Eye (tissue), 1 donor: ENCODE results near the gene PPP6R2.
"Not testable (repeated sequence)": the region's sequence is repeated elsewhere in the genome, so short reads cannot be mapped to it uniquely, and the experiment has no call there.

Experiments
- DNase-seq: peaks from one replicate; pipeline ENCODE4 v3.0.0-alpha.2; 2015

Gene PPP6R2

GRCh38 chr22:50346470-50346869 lies 3.3 kb downstream of the PPP6R2 start:
- no peak for DNase-seq

DNA sequence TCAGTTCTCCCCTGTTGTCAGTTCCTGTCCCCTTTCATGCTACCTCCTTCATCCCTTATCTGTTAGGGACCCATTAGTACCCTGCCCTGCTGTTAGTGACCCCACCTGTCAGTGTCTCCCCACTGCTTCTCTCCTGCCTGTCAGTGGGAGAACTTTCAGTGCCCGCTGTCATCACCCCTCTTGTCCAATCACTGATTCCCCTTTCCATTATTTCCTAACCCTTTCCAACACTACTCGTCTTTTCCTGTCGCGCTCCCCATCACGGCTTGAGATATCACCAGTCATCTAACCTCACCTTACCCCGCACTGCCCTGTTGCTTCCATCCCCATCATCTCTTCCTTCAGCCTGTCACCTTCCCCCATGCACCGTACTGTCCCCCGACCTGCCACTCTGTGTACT lies 4.0 kb downstream of the PPP6R2 start:
- no peak for DNase-seq

DNA sequence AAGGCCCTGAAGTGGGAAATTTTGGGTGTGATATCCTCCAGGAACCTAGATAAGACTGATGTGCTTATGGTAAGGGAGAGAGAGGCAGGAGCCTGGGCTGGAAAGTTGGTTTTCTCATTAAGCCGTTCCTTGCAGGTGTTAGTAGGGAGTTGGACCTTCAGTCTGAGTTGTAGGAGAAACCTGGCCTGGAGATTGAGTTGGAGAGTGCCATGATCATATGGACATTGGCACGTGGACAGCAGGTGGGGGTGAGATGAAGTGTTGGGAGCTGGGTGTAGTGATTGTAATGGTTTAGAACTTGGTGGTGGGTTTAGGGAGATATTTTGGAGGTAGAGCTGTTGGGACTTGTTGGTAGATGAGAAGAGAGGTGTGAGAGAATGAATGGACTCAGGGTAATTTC lies 4.9 kb downstream of the PPP6R2 start:
- no peak for DNase-seq

GRCh38 chr22:50356186-50356585 lies 13.1 kb downstream of the PPP6R2 start:
- no peak for DNase-seq

- no peak for DNase-seq
Observed at GRCh38 chr22:50357222-50357621, 14.1 kb downstream of the PPP6R2 start.

- no peak for DNase-seq
Observed at GRCh38 chr22:50357756-50358155, 14.6 kb downstream of the PPP6R2 start.

- DNase-seq, result no peak
Observed at GRCh38 chr22:50360578-50360977, 17.5 kb downstream of the PPP6R2 start.

DNA sequence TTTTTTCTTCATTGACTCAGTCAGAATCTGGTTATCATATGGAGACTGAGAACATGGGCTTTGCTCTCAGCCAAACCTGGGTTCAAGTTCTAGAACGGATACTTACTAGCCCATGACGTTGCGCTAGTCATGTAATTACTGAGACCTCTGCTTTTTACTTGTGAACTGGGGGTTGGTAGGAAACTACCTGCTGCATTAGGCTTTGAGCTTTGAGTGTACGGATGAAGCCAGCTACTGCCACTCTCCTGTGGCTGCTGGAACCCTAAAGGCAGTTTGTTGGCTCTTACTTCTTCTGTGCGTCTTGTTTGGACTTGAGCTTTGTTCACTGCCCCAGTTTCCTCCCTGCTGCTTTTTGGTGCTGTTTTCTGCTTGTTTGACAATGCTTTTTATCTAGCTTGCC lies 18.1 kb downstream of the PPP6R2 start:
- DNase-seq, result no peak

GRCh38 chr22:50361688-50362087 lies 18.6 kb downstream of the PPP6R2 start:
- DNase-seq, result no peak

DNA sequence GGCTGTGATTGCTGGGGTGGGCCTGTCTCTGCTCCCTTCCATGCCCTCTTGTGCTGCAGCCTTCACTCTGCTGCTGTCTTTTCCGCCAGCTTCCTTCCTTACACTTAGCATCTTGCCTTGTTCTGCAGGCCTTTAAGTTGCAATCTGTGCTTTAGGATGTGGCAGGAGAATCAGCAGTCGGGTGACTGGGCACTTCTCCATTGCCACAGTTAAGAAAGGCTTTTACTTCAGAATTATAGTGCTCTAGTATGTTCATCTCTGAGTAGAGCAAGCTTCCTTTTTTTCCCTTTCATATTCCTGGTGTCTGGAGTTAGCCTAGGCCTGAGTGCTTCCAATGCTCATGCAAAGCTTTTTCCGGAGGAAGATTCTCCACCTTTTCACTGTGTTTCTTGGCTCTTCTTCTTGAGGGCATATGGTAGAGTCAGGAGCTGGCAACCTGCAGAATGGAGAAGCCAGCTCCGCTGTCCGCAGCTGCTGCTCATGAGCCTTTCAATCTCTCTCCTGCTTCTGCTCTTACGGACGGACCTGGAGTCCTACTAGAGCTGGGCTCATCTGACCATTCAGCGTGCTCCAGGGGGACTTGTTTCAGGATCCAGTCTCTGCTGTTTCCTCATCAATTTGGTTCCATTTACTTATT lies 20.2 kb downstream of the PPP6R2 start:
- DNase-seq, result no peak

GRCh38 chr22:50363803-50364194 lies 20.7 kb downstream of the PPP6R2 start:
- not testable (repeated sequence) for DNase-seq

GRCh38 chr22:50367778-50368500 lies 24.8 kb downstream of the PPP6R2 start:
- no peak for DNase-seq

GRCh38 chr22:50371101-50371648 lies 28.0 kb downstream of the PPP6R2 start:
- no peak for DNase-seq

DNA sequence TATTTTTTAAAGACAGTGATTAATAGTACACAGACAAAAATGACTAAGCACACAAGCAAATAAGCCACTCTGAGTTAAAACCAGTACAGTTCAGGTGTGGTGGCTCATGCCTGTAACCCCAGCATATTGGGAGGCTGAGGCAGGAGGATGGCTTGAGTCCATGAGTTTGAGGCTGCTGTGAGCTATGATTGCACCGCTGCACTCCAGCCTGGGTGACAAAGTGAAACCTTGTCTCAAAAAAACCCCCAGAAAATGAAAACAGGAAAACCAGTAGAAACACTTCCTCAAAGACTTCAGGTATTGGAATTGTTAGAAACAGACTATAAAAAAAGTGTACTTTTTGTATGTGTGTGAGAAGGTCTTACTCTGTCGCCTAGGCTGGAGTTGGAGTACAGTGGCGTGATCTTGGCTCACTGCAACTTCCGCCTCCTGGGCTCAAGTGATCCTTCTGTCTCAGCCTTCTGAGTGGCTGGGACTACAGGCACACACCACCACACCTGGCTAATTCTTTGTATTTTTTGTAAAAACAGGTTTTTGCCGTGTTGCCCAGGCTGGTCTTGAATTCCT lies 33.0 kb downstream of the PPP6R2 start:
- no peak for DNase-seq

- not testable (repeated sequence) for DNase-seq
Observed at GRCh38 chr22:50381021-50381555, 38.0 kb downstream of the PPP6R2 start.

DNA sequence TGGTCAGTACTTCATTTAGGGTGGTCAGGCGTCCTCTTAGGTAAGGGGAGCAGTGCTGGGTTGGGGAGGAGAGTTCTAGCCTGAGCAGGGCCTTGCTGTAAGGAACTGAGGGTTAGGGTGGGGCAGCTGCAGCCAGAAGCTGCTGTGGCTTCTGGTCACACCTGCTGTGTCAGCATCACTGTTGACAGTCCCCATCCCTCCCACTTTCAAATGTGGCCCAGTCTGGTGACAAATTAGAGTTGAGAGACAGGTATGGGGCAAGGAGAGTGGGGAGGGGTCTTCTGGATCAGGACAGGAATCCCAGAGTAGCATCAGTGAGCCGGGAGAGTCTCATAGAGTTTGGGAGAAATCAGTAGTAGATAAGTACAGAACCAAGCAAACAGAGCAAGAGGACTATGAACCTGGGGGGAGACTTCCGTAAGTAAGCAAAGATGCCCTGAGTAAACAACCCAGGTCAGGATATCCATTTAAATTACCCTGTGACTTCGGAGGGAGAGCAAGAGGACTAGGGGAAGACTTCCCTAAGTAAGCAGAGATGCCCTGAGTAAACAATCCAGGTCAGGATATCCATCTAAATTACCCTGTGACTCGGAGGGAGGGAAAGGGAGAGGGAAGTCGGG lies 53.7 kb downstream of the PPP6R2 start:
- DNase-seq, result no peak

GRCh38 chr22:50397371-50398060 lies 54.4 kb downstream of the PPP6R2 start:
- not testable (repeated sequence) for DNase-seq

DNA sequence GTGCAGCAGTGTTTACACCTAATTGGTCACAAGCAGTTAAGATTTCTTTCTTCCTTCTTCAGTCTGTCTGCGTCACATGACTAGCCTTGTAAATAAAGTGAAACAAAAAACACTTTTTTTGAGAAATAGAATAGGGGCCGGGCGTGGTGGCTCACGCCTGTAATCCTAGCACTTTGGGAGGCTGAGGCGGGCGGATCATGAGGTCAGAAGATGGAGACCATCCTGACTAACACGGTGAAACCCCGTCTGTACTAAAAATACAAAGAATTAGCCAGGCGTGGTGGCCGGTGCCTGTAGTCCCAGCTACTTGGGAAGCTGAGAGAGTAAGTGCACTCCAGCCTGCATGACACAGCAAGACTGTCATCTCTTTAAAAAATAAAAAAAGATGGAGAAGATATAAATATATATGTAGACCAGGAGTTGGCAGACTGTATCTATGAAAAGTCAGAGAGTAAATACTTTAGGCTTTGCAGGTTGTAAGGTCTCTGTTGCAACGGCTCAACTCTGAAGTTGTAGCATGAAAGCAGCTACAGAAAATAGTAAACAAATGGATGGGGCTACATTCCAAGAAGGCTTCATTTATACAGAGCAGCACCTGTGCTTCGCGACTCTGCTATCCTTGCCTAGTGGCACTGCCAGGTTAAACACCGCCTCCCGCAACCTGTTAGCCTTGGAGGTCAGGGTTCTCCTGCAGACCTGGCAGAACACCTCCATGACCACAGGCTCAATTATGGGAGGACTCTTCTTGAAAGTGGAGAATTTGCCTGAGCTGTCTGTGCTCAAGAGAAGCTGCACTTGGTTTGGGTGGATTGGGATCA lies 55.9 kb downstream of the PPP6R2 start:
- DNase-seq, result no peak

DNA sequence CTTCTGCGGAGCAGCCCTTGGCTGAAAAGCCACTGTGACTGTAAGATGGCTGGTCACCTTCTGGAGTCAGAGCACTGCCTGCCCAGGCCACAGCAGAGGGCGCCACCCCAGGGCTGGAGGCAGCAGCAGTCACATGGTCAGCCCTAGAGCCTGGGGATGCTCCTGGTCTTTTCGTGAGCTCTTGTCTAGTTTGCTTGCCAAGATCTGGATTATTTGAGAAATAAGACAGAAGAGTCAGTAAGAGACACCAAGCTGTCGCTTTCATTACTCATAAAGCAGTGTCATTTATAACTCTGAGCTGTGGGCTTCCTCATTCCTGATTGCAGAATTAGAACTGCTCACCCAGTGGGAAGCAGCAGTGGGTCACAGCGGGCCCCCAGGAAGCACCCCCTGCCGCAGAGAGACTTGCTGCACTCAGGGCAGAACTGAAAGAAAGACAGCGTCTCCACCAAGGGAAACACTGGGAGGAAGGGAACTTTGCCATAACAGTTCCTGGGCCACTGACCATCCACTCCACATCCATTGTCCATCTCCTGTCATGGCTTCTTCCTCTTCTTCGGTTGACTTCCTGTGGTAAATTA lies 56.7 kb downstream of the PPP6R2 start:
- DNase-seq, result peak; percentile 4

- no peak for DNase-seq
Observed at GRCh38 chr22:50400406-50400805, 57.3 kb downstream of the PPP6R2 start.

- no peak for DNase-seq
Observed at GRCh38 chr22:50400931-50401330, 57.8 kb downstream of the PPP6R2 start.
